ENCODE measurements around the gene NISCH. TPM values are rescaled to one million over a fixed set of nuclear protein-coding genes. Genes with fewer than 3 reads are reported as not detected.

NISCH gene
- polyA plus RNA-seq, 2 of the 4 experiments (the other 2 are of a cell fraction): 17.3 to 18.2 TPM

GRCh38 chr3:52523386-52524257, 68.2 kb downstream of the NISCH start:
- 92% methylated on average over 12 of the region's 26 CpGs for WGBS (ENCODE audit: missing lambda C conversion rate)
- Histone ChIP-seq H3K9me3 (no peaks in the 10 kb centered on the region), H3K27ac (no peak overlapping the region), H3K4me3 (no peak overlapping the region), H3K4me2 (no peak overlapping the region), H3K4me1 (no peaks in the 10 kb centered on the region)
- ChIA-PET POLR2A (no interaction called here), CTCF (interaction anchor here (0.6 to 2.0 kb wide), 2 partner anchors 12 to 19 kb away, joined by 3 to 6 read pairs; partner anchors contain the start of gene UQCC5)
- ATAC-seq (no peak), FAIRE-seq (no peak), DNase-seq (ENCODE audit: low read depth in 1 of 2, low spot score in 1 of 2) (no peak)
- TF ChIP-seq BHLHE40 (IDR thresholded peaks at IDR 0.05; ENCODE audit: low read depth, low read length): no peak
- TF ChIP-seq ZNF302 (CRISPR knock-in tag; IDR thresholded peaks at IDR 0.05): no peak
- no peak for TF ChIP-seq RARB (CRISPR knock-in tag; IDR thresholded peaks at IDR 0.05)
- TF ChIP-seq SREBF2 (IDR thresholded peaks at IDR 0.05): no peak
- TF ChIP-seq ZFP36 (IDR thresholded peaks at IDR 0.05; ENCODE audit: borderline replicate concordance, partially characterized antibody): no peak
- TF ChIP-seq TFCP2L1 (CRISPR knock-in tag; IDR thresholded peaks at IDR 0.05): no peak
- TF ChIP-seq FOSL2 (IDR thresholded peaks at IDR 0.05): no peak
- no peak for TF ChIP-seq FOSL2 (CRISPR knock-in tag; IDR thresholded peaks at IDR 0.05)

GRCh38 chr3:52524258-52524751, 68.9 kb downstream of the NISCH start:
- ChIA-PET POLR2A (no interaction called here), CTCF (interaction anchor here (3.0 kb wide), 1 partner anchor 52 kb away, joined by 11 read pairs; no protein-coding TSS in a partner anchor)
- ATAC-seq (no peak), DNase-seq (ENCODE audit: low read depth in 1 of 2, low spot score in 1 of 2) (no peak), FAIRE-seq (no peak)
- Histone ChIP-seq H3K4me3 (no peak overlapping the region), H3K4me2 (no peak overlapping the region), H3K4me1 (no peaks in the 10 kb centered on the region), H3K9me3 (no peaks in the 10 kb centered on the region), H3K27ac (no peak overlapping the region)
- TF ChIP-seq CHD2 (IDR thresholded peaks at IDR 0.05; ENCODE audit: low read length, partially characterized antibody) (no peak), FOXS1 (CRISPR knock-in tag; IDR thresholded peaks at IDR 0.05) (no peak), REST (IDR thresholded peaks at IDR 0.05) (no peak), HOXA7 (CRISPR knock-in tag; IDR thresholded peaks at IDR 0.05) (no peak), BHLHE40 (IDR thresholded peaks at IDR 0.05; ENCODE audit: low read depth, low read length) (no peak), GATA3 (IDR thresholded peaks at IDR 0.05; ENCODE audit: borderline replicate concordance) (no peak), SMC3 (IDR thresholded peaks at IDR 0.05) (no peak)
- 93% methylated on average over 18 of the region's 18 CpGs for WGBS (ENCODE audit: missing lambda C conversion rate)

- H3K4me1 ChIP-seq: no peaks in the 10 kb centered on the region
- no peak for FAIRE-seq
These were observed 69.6 kb downstream of the NISCH start for GRCh38 chr3:52524752-52525679.

More at GRCh38 chr3:52524752-52525679, 69.6 kb downstream of the NISCH start:
- ChIA-PET CTCF (interaction anchor here (3.0 kb wide), 1 partner anchor 53 kb away, joined by 11 read pairs; no protein-coding TSS in a partner anchor), POLR2A (no interaction called here)
- 97% methylated on average over 21 of the region's 34 CpGs for WGBS (ENCODE audit: missing lambda C conversion rate)
- Histone ChIP-seq H3K4me2 (no peak overlapping the region), H3K9me3 (no peaks in the 10 kb centered on the region), H3K4me3 (no peak overlapping the region), H3K27ac (no peak overlapping the region)
- ATAC-seq (no peak), DNase-seq (ENCODE audit: low read depth in 1 of 2, low spot score in 1 of 2) (no peak)
- TF ChIP-seq NFE2L2 (conservative IDR thresholded peaks at IDR 0.05; ENCODE audit: low read length): no peak
